Fibroblast of the aortic adventitia (primary cell): ENCODE measurements around the gene GIT1. TPM values are rescaled to one million over a fixed set of nuclear protein-coding genes. Genes with fewer than 3 reads are reported as not detected.

Experiments
- DNase-seq: peaks from one replicate; pipeline ENCODE4 v3.0.0-alpha.2; 2010; ENCODE audit warnings: low read depth
- H3K4me3 ChIP-seq: 2 replicates; pipeline ENCODE4 v1.5.1; 2011; ENCODE audit warnings: low read depth, mild to moderate bottlenecking, control low read depth, low read length, moderate library complexity
- total RNA-seq: library from RNA; depleted of rRNA; stranded (reverse); fragments of >200 nt; gene quantifications from 2 replicates; pipeline ENCODE4 v1.2.3, GENCODE V29; 2012; ENCODE audit warnings: low replicate concordance
- TF ChIP-seq, protein P1 (sequence below): IDR thresholded peaks from 2 replicates; pipeline ENCODE4 v1.5.1; 2011; ENCODE audit warnings: mild to moderate bottlenecking, low read length, control low read depth, inconsistent platforms; ENCODE audit not compliant: insufficient read depth

GIT1 gene
- total RNA-seq, 1 donor, result 38.6 TPM

DNA sequence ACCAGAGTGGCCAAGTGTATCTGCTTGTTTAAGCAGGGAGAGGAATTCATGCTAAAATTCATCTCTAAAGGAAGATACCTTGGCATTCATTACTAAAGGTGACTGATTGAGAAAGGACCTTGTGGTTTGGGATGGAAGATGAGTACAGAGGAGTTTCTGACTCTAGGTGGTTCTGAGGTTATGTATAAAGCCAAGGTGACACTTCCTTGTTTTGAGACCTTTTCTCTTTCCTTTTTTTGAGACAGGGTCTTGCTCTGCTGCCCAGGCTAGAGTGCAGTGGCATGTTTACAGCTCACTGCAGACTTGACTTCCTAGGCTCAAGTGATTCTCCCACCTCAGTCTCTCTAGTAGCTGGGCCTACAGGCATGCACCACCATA is 31.7 kb downstream of the GIT1 start:
- no peak overlapping the region for H3K4me3 ChIP-seq
- no peak for DNase-seq
- TF ChIP-seq, protein P1, sequence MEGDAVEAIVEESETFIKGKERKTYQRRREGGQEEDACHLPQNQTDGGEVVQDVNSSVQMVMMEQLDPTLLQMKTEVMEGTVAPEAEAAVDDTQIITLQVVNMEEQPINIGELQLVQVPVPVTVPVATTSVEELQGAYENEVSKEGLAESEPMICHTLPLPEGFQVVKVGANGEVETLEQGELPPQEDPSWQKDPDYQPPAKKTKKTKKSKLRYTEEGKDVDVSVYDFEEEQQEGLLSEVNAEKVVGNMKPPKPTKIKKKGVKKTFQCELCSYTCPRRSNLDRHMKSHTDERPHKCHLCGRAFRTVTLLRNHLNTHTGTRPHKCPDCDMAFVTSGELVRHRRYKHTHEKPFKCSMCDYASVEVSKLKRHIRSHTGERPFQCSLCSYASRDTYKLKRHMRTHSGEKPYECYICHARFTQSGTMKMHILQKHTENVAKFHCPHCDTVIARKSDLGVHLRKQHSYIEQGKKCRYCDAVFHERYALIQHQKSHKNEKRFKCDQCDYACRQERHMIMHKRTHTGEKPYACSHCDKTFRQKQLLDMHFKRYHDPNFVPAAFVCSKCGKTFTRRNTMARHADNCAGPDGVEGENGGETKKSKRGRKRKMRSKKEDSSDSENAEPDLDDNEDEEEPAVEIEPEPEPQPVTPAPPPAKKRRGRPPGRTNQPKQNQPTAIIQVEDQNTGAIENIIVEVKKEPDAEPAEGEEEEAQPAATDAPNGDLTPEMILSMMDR, result no peak

DNA sequence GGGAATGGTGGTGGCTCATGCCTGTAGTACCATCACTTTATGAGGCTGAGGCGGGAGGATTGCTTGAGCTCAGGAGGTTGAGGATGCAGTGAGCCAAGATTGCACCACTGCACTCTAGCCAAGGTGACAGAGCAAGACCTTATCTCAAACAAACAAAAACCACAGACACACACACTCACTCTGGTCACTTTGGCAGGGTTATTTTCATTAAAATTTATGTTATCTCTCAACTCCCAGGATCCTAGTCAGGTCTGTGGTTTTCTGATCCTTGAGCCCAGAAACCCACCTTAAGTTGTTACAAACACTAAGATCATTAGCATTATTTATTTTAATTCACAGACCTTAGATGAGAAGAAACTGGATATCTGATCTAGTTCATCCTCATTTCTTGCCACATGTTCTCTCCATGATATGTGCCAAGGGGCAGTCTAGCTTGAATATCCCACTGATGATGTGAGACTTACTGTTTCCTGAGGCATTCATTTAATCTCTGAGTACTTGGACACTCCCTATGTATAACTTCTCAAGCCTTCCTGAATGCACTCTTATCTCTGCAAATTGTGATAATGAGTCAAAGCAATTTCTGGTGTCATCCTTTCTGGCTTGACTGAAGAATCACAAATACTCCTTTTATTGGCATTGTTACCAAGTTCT is 32.2 kb downstream of the GIT1 start:
- no peak overlapping the region for H3K4me3 ChIP-seq
- peak; percentile 83 for DNase-seq
- TF ChIP-seq, protein P1, result no peak

DNA sequence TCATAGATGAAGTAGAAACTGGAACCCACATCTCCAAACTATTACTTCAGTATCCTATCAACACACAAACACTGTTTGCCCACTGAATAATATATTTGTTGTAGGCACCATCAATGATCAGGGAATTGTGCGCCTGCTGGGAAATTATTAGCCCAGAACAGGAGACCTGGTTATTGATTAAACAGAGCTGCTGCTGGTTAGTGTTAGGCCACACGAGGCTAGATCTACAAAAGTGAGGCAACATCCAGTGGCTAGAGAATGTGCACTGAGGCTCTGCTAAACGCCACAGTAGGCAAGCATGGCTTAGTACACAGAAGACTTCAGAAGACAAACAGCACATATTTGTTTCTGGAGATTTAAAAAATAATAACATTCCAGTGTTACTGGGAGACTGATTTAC is 33.6 kb downstream of the GIT1 start:
- TF ChIP-seq, protein P1, result no peak
- no peak for DNase-seq
- no peak overlapping the region for H3K4me3 ChIP-seq

DNA sequence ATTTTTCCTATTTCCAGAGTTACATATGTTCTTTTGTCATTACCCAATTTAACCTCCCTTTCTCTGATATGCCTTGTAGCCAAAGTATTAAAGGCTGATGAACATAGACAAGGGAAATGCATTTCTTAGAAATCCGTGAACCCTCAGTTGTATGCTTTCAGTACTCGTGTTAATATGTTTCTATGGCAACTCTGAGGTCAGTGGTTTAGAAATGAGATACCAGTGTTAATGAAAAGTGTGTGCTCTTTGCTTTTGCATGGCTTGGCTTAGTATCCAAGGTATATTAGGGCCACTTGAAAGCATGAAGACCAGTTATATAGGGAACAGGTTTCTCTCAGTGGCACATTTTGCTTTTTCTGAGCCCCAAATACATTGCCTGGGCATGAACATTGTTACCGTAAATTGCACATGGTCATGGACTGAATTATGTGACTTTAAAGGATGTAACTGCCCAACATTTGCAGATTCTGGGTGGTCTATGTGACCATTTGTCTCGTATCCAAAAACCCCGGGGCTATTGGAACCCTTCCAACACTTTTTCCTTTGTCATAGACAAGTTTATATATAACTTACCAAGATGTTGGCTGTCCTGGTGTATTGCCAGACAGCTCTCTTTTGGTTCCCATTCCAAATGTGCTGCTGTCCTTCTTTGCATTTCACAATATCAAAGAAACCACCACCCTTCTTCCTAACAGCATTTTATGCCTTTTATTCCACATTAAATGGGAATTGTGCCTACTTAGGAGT is 40.1 kb downstream of the GIT1 start:
- H3K4me3 ChIP-seq, result no peak overlapping the region
- peak; percentile 40 for DNase-seq
- TF ChIP-seq, protein P1, result no peak

DNA sequence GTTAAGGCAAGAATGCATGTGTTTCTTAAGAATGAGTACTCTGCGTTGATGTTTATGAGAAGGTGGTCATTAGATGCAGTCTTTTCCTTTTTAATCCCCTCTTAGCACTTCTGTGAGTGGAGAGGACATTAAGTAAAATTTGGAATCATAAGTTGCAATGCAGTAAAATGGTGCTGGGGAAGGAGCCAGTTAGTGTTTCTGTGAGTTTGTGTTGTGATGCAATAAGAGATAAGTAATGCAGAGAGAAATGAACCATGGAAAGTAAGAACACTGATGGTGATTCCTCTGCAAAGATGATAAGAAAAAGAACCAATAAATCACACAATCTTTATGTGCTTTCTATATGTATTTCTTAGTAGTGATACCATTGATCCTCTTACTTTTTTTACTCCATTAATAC is 42.6 kb downstream of the GIT1 start:
- DNase-seq, result peak; percentile 53
- no peak overlapping the region for H3K4me3 ChIP-seq
- TF ChIP-seq, protein P1, result no peak

DNA sequence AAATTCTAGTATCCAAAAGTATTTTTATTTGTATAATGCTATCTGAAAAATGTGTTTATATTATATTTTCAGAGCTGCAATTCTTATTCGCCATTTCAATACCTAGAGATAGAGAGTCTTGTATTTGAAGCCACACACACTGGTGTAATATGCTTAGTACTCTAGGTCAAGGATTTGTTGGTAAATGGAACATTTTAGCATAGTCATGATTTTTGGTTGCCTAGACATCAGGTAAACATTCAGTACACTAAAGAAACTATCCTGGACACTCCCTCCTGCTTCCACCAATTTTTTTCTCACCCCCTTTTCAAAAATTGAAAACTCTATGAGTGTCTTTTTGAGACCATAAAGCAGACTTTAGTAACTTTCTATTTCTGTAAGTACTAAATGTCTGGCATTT is 43.4 kb downstream of the GIT1 start:
- TF ChIP-seq, protein P1, result no peak
- no peak overlapping the region for H3K4me3 ChIP-seq
- peak; percentile 11 for DNase-seq
